ENCODE data around the gene MTA3. TPM values are rescaled to one million over a fixed set of nuclear protein-coding genes. Genes with fewer than 3 reads are reported as not detected.
A peak's percentile ranks its signal among the peaks of the same experiment; 100 is the strongest.

Gene MTA3
- total RNA-seq, 2 donors from 2014 or later: 20.9 to 21.8 TPM

GRCh38 chr2:42789751-42790150, 221.3 kb downstream of the MTA3 start:
- no peak for ATAC-seq
- intact Hi-C loops (cut with DNase I): no loop called here

GRCh38 chr2:42791606-42792005, 223.2 kb downstream of the MTA3 start:
- DNase-seq (no peak), ATAC-seq (no peak)
- intact Hi-C loops (cut with DNase I): no loop called here

More at GRCh38 chr2:42789751-42790150, 221.3 kb downstream of the MTA3 start:
- no peak for DNase-seq

GRCh38 chr2:42792087-42792582, 223.7 kb downstream of the MTA3 start:
- intact Hi-C loops (cut with DNase I): no loop called here
- DNase-seq (no peak), ATAC-seq (peak in 1 of 2 donors; percentile 75)

- DNase-seq (peak; percentile 56), ATAC-seq (peak; percentile 53 to 83)
- intact Hi-C loops (cut with DNase I): no loop called here
These were observed 224.3 kb downstream of the MTA3 start, which contains the start of gene HAAO for GRCh38 chr2:42792583-42793333. TSS of gene HAAO (minus strand) at chr2:42792583. CDS start at chr2:42792536, 47 bp downstream.

- ATAC-seq: peak; percentile 17 to 25
- DNase-seq: no peak
- intact Hi-C loops (cut with DNase I): no loop called here
These were observed 225.2 kb downstream of the MTA3 start for GRCh38 chr2:42793334-42794270.

- ATAC-seq (peak; percentile 3 to 17), DNase-seq (peak; percentile 41)
- intact Hi-C loops (cut with DNase I): no loop called here
These were observed 226.0 kb downstream of the MTA3 start for GRCh38 chr2:42794271-42795046.

- ATAC-seq (no peak), DNase-seq (no peak)
- intact Hi-C loops (cut with DNase I): no loop called here
These were observed 226.8 kb downstream of the MTA3 start for GRCh38 chr2:42795275-42795674.

GRCh38 chr2:42795841-42796301, 227.4 kb downstream of the MTA3 start:
- ATAC-seq: peak in 1 of 2 donors; percentile 32
- DNase-seq: no peak
- intact Hi-C loops (cut with DNase I): no loop called here

- ATAC-seq (no peak), DNase-seq (no peak)
- intact Hi-C loops (cut with DNase I): no loop called here
These were observed 228.2 kb downstream of the MTA3 start for GRCh38 chr2:42796427-42797248.

GRCh38 chr2:42797281-42797680, 228.8 kb downstream of the MTA3 start:
- no peak for DNase-seq
- intact Hi-C loops (cut with DNase I): no loop called here
- ATAC-seq: no peak

GRCh38 chr2:42799881-42800280, 231.4 kb downstream of the MTA3 start:
- intact Hi-C loops (cut with DNase I): no loop called here
- ATAC-seq: no peak

GRCh38 chr2:42800461-42800962, 232.1 kb downstream of the MTA3 start:
- DNase-seq (no peak), ATAC-seq (no peak)
- intact Hi-C loops (cut with DNase I): no loop called here

More at GRCh38 chr2:42799881-42800280, 231.4 kb downstream of the MTA3 start:
- no peak for DNase-seq

- no peak for DNase-seq
- peak; percentile 35 to 72 for ATAC-seq
- intact Hi-C loops (cut with DNase I): no loop called here
These were observed 232.5 kb downstream of the MTA3 start for GRCh38 chr2:42800981-42801380.

GRCh38 chr2:42801381-42801780, 232.9 kb downstream of the MTA3 start:
- intact Hi-C loops (cut with DNase I): no loop called here
- ATAC-seq: peak in 1 of 2 donors; percentile 32
- no peak for DNase-seq

- DNase-seq (no peak), ATAC-seq (no peak)
- intact Hi-C loops (cut with DNase I): no loop called here
These were observed 233.7 kb downstream of the MTA3 start for GRCh38 chr2:42802150-42802549.

- ATAC-seq (no peak), DNase-seq (no peak)
- intact Hi-C loops (cut with DNase I): no loop called here
These were observed 235.9 kb downstream of the MTA3 start for GRCh38 chr2:42804338-42804737.

GRCh38 chr2:42804891-42805290, 236.5 kb downstream of the MTA3 start:
- DNase-seq (no peak), ATAC-seq (no peak)
- intact Hi-C loops (cut with DNase I): no loop called here

Data from left cardiac atrium (tissue), 4 donors.